Caco-2 (cell line): ENCODE measurements around the gene PAPOLG. TPM values are rescaled to one million over a fixed set of nuclear protein-coding genes. Genes with fewer than 3 reads are reported as not detected.
"Not testable (repeated sequence)": the region's sequence is repeated elsewhere in the genome, so short reads cannot be mapped to it uniquely, and the experiment has no call there.

Source experiments
- BruUV-seq: library from RNA; stranded (reverse); fragments of 400-500 nt; replicated peaks from 2 replicates; lab custom pipeline; 2021; lab: Mats Ljungman, UMichigan
- CTCF ChIA-PET: fragments of 300-600 bp; sonication (Branson Sonifier 250); formaldehyde crosslinking; loops from one replicate; lab custom pipeline; 2022; ENCODE audit warnings: antibody characterized with exemption; lab: Charles Lee
- POLR2A ChIA-PET: fragments of 300-600 bp; sonication (Branson Sonifier 250); formaldehyde crosslinking; loops from one replicate; lab custom pipeline; 2022; ENCODE audit warnings: antibody characterized with exemption; lab: Charles Lee
- DNase-seq, 2 experiments: peaks; one replicate each; pipeline versions ENCODE4 v3.0.0 to v3.0.0-alpha.2; 2020 to 2022
- H3K27me3 ChIP-seq: replicated peaks from 2 replicates; pipeline ENCODE4 v1.6.0; 2011; ENCODE audit warnings: low read length; ENCODE audit not compliant: control insufficient read depth, insufficient read depth
- H3K36me3 ChIP-seq: 2 replicates; pipeline ENCODE4 v1.5.1; 2011; ENCODE audit warnings: low read length; ENCODE audit not compliant: control insufficient read depth, insufficient read depth
- H3K4me1 ChIP-seq: fragments of 250-450 bp; sonication (Bioruptor Pico); 2 replicates; pipeline ENCODE4 v1.5.1; 2020; ENCODE audit warnings: mild to moderate bottlenecking
- H3K4me3 ChIP-seq: 2 replicates; pipeline ENCODE4 v1.5.1; 2011; ENCODE audit warnings: low read depth, mild to moderate bottlenecking, control low read depth, low read length
- H3K9me3 ChIP-seq: fragments of 250-450 bp; sonication (Bioruptor Pico); 2 replicates; pipeline ENCODE4 v1.5.1; 2020; ENCODE audit warnings: mild to moderate bottlenecking, moderate library complexity
- H3K27ac Mint-ChIP-seq: one replicate; pipeline ENCODE4 v1.8.0; 2022; ENCODE audit warnings: mixed read lengths; ENCODE audit not compliant: unreplicated experiment
- H3K27me3 Mint-ChIP-seq: one replicate; pipeline ENCODE4 v1.8.0; 2022; ENCODE audit warnings: mixed read lengths; ENCODE audit not compliant: insufficient read depth, unreplicated experiment
- H3K36me3 Mint-ChIP-seq: one replicate; pipeline ENCODE4 v1.8.0; 2022; ENCODE audit warnings: mild to moderate bottlenecking, mixed read lengths; ENCODE audit not compliant: insufficient read depth, unreplicated experiment
- H3K4me1 Mint-ChIP-seq: one replicate; pipeline ENCODE4 v1.8.0; 2022; ENCODE audit warnings: low read depth, mixed read lengths; ENCODE audit not compliant: unreplicated experiment
- H3K4me3 Mint-ChIP-seq: one replicate; pipeline ENCODE4 v1.8.0; 2022; ENCODE audit warnings: mild to moderate bottlenecking, moderate library complexity, mixed read lengths; ENCODE audit not compliant: unreplicated experiment
- H3K9me3 Mint-ChIP-seq: one replicate; pipeline ENCODE4 v1.8.0; 2022; ENCODE audit warnings: mixed read lengths; ENCODE audit not compliant: unreplicated experiment
- intact Hi-C: fragments of 100-400 bp; cut with micrococcal nuclease; formaldehyde crosslinking; loops from one replicate; pipeline ENCODE4 v1.10.0; 2022; ENCODE audit not compliant: unreplicated experiment
- total RNA-seq: library from RNA; stranded (reverse); gene quantifications from 2 replicates; pipeline ENCODE4 v1.2.3, GENCODE V29; 2022
- TF ChIP-seq, protein P1 (sequence below), 2 experiments: fragments of 200-600 bp in 1 of 2; IDR thresholded peaks; 1 replicate in 1 of 2; 2 replicates in 1 of 2; pipeline versions ENCODE4 v1.5.1 to v1.8.0; 2011 to 2022; ENCODE audit warnings: antibody characterized with exemption in 1 of 2, control low read depth in 1 of 2, inconsistent platforms in 1 of 2, low read depth in 1 of 2, low read length in 1 of 2, mild to moderate bottlenecking in 1 of 2, moderate library complexity in 1 of 2; ENCODE audit not compliant: insufficient read depth in 1 of 2, severe bottlenecking in 1 of 2, unreplicated experiment in 1 of 2

The PAPOLG gene
- total RNA-seq, 1 experiment from 2014 or later: 14.4 TPM

DNA sequence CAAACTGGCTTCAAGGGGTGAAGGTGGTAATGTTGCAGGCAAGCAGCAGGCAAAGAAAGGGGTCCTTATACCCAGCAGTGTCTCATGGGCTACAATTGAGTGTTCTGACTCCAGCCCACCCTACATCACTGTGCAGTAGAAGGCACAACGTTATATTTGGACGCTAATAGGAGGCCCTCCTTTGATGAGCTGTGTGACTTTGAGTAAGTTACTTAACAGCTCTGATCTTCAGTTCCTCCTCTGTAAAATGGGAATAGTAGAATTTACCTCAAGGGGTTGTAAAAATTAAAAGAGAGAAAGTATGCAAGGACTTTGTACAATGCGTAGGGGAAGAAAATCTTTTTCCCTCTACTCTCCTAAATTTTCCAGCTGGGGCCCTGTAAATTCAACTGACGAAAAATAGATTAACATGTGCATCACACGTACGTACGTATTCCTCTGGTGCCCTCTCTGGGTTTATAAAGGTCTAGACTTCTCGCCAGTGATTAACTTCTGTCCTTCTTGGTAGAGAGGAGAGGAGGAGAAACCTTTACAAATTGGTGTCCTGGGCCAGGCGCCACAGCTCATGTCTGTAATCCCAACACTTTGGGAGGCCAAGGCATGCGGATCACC, 67.7 kb downstream of the PAPOLG start:
- TF ChIP-seq, protein P1, sequence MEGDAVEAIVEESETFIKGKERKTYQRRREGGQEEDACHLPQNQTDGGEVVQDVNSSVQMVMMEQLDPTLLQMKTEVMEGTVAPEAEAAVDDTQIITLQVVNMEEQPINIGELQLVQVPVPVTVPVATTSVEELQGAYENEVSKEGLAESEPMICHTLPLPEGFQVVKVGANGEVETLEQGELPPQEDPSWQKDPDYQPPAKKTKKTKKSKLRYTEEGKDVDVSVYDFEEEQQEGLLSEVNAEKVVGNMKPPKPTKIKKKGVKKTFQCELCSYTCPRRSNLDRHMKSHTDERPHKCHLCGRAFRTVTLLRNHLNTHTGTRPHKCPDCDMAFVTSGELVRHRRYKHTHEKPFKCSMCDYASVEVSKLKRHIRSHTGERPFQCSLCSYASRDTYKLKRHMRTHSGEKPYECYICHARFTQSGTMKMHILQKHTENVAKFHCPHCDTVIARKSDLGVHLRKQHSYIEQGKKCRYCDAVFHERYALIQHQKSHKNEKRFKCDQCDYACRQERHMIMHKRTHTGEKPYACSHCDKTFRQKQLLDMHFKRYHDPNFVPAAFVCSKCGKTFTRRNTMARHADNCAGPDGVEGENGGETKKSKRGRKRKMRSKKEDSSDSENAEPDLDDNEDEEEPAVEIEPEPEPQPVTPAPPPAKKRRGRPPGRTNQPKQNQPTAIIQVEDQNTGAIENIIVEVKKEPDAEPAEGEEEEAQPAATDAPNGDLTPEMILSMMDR (IDR thresholded peaks at IDR 0.05; ENCODE audit: insufficient read depth in 1 of 2, low read depth in 1 of 2, low read length in 1 of 2, severe bottlenecking in 1 of 2, unreplicated experiment in 1 of 2): no peak
- no peak for DNase-seq
- Mint-ChIP-seq H3K4me3 (no peak overlapping the region), H3K9me3 (no peaks in the 10 kb centered on the region), H3K36me3 (no peaks in the 10 kb centered on the region), H3K4me1 (no peaks in the 10 kb centered on the region), H3K27me3 (no peaks in the 10 kb centered on the region), H3K27ac (no peak overlapping the region)
- no TSS peak for BruUV-seq
- ChIA-PET POLR2A (no interaction called here), CTCF (no interaction called here)
- Histone ChIP-seq H3K9me3 (no peaks in the 10 kb centered on the region), H3K4me3 (no peak overlapping the region), H3K36me3 (no peaks in the 10 kb centered on the region), H3K4me1 (no peaks in the 10 kb centered on the region), H3K27me3 (no peaks in the 10 kb centered on the region)
- intact Hi-C loops: no loop called here

DNA sequence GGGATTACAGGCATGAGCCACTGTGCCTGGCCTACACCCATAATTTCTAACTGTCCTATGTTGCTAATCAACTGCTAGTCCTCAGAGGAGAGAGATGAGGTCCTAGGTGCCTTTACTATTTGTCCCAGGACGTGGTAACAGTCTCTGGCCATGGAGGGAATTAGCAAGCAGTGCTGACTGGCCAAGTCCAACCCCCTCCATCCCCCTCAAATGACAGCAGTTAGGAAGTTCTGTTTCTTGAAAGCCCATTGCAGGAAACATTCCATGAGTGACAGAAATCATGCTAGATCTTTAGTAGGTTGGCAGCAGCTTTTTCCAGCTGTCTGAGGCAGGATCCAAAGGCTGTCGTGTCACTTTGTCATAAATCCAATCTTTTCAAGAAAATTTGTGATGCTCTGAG, 69.6 kb downstream of the PAPOLG start:
- Histone ChIP-seq H3K4me3 (no peak overlapping the region), H3K9me3 (no peaks in the 10 kb centered on the region), H3K27me3 (no peaks in the 10 kb centered on the region), H3K36me3 (no peaks in the 10 kb centered on the region), H3K4me1 (no peaks in the 10 kb centered on the region)
- intact Hi-C loops: no loop called here
- TF ChIP-seq, protein P1 (IDR thresholded peaks at IDR 0.05; ENCODE audit: insufficient read depth in 1 of 2, low read depth in 1 of 2, low read length in 1 of 2, severe bottlenecking in 1 of 2, unreplicated experiment in 1 of 2): no peak
- H3K36me3 Mint-ChIP-seq: no peaks in the 10 kb centered on the region
- H3K4me1 Mint-ChIP-seq: no peaks in the 10 kb centered on the region
- no TSS peak for BruUV-seq
- no peak for DNase-seq
- H3K27ac Mint-ChIP-seq: no peak overlapping the region
- H3K4me3 Mint-ChIP-seq: no peak overlapping the region
- ChIA-PET CTCF (no interaction called here), POLR2A (no interaction called here)
- H3K9me3 Mint-ChIP-seq: no peaks in the 10 kb centered on the region
- peaks cover 7% of the 10 kb centered on the region for H3K27me3 Mint-ChIP-seq

DNA sequence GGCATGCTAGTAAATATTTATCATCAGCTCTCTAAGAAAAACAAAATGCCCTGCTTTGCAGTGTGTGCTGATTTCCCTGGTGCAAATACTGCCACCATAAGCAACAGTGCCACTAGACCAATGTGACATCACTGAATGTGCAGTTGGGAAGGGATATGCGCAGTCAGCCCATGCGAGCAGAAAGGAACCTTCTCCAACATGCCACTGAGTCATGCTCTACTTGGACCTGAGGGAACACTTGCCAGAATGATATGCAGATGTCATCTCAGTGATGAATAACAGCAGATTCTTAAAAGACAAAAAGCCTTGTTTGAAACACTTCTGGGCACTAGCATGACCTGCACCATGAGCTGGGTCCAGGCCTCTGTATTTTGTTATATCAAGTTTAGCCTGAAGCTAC, 70.0 kb downstream of the PAPOLG start:
- POLR2A ChIA-PET: no interaction called here
- TF ChIP-seq, protein P1 (IDR thresholded peaks at IDR 0.05; ENCODE audit: insufficient read depth in 1 of 2, low read depth in 1 of 2, low read length in 1 of 2, severe bottlenecking in 1 of 2, unreplicated experiment in 1 of 2): no peak
- no TSS peak for BruUV-seq

DNA sequence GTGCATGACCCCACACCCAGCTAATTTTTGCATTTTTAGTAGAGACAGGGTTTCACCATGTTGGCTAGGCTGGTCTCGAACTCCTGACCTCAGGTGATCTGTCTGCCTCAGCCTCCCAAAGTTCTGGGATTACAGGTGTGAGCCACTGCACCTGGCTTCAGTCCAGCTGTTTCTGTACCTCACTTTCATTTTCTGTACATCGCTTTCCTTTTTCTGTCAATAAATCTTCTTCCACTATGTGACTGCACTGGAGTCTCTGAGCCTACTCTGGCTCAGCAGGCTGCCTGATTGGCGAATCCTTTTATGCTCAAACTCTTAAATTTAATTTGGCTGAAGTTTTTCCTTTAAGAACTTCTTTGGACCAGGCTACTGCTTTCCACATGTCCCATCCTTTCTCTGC, 70.8 kb downstream of the PAPOLG start:
- H3K9me3 Mint-ChIP-seq, H3K36me3 ChIP-seq, H3K4me3 Mint-ChIP-seq, H3K27me3 Mint-ChIP-seq, H3K4me1 ChIP-seq, intact Hi-C loops, H3K27me3 ChIP-seq, H3K36me3 Mint-ChIP-seq, H3K9me3 ChIP-seq, POLR2A ChIA-PET, H3K27ac Mint-ChIP-seq, H3K4me1 Mint-ChIP-seq, H3K4me3 ChIP-seq, BruUV-seq, CTCF ChIA-PET, DNase-seq: not testable (repeated sequence)

More for the DNA sequence above, 70.0 kb downstream of the PAPOLG start:
- Histone ChIP-seq H3K27me3 (no peaks in the 10 kb centered on the region), H3K4me1 (no peaks in the 10 kb centered on the region), H3K4me3 (no peak overlapping the region), H3K9me3 (no peaks in the 10 kb centered on the region), H3K36me3 (no peaks in the 10 kb centered on the region)
- no peak overlapping the region for H3K4me3 Mint-ChIP-seq
- no peaks in the 10 kb centered on the region for H3K9me3 Mint-ChIP-seq
- H3K27ac Mint-ChIP-seq: no peak overlapping the region
- H3K27me3 Mint-ChIP-seq: peaks cover 7% of the 10 kb centered on the region
- no peak for DNase-seq
- CTCF ChIA-PET: no interaction called here
- intact Hi-C loops: no loop called here
- no peaks in the 10 kb centered on the region for H3K36me3 Mint-ChIP-seq
- H3K4me1 Mint-ChIP-seq: no peaks in the 10 kb centered on the region
